MCF 10A (cell line): ENCODE data around the gene EXTL1. TPM values are rescaled to one million over a fixed set of nuclear protein-coding genes. Genes with fewer than 3 reads are reported as not detected.

Experiments
- BruUV-seq: library from RNA; stranded (reverse); fragments of 400-500 nt; replicated peaks from 2 replicates; lab custom pipeline; 2021; lab: Mats Ljungman, UMichigan
- CTCF ChIA-PET: fragments of 300-600 bp; sonication (Branson Sonifier 250); formaldehyde crosslinking; extraction: SDS; loops from one replicate; lab custom pipeline; 2021; ENCODE audit warnings: antibody characterized with exemption, inconsistent platforms; lab: Yijun Ruan, JAX
- POLR2A ChIA-PET: fragments of 300-600, 350-650 bp; sonication (Branson Sonifier 250); formaldehyde crosslinking; extraction: SDS; loops from one replicate; lab custom pipeline; 2020; ENCODE audit warnings: antibody characterized with exemption, inconsistent platforms; lab: Yijun Ruan, JAX
- DNase-seq: peaks from one replicate; pipeline ENCODE4 v3.0.0-alpha.2; 2018; ENCODE audit not compliant: unreplicated experiment
- H3K27ac Mint-ChIP-seq: one replicate; pipeline ENCODE4 v1.8.0; 2022; ENCODE audit warnings: mild to moderate bottlenecking, low read depth, mixed read lengths; ENCODE audit not compliant: unreplicated experiment
- H3K27me3 Mint-ChIP-seq: one replicate; pipeline ENCODE4 v1.8.0; 2022; ENCODE audit warnings: mixed read lengths; ENCODE audit not compliant: insufficient read depth, unreplicated experiment
- H3K36me3 Mint-ChIP-seq: one replicate; pipeline ENCODE4 v1.8.0; 2022; ENCODE audit warnings: mild to moderate bottlenecking, moderate library complexity, mixed read lengths; ENCODE audit not compliant: insufficient read depth, unreplicated experiment
- H3K4me1 Mint-ChIP-seq: one replicate; pipeline ENCODE4 v1.8.0; 2022; ENCODE audit warnings: mixed read lengths; ENCODE audit not compliant: insufficient read depth, unreplicated experiment
- H3K4me3 Mint-ChIP-seq: one replicate; pipeline ENCODE4 v1.8.0; 2022; ENCODE audit warnings: mild to moderate bottlenecking, moderate library complexity, mixed read lengths; ENCODE audit not compliant: unreplicated experiment
- H3K9me3 Mint-ChIP-seq: one replicate; pipeline ENCODE4 v1.8.0; 2022; ENCODE audit warnings: mixed read lengths; ENCODE audit not compliant: unreplicated experiment
- CTCF ChIP-seq: fragments of 200-600 bp; IDR thresholded peaks from one replicate; pipeline ENCODE4 v1.8.0; 2022; ENCODE audit warnings: antibody characterized with exemption, mild to moderate bottlenecking; ENCODE audit not compliant: unreplicated experiment
- intact Hi-C: fragments of 100-400 bp; cut with micrococcal nuclease; formaldehyde crosslinking; loops from 2 replicates; pipeline ENCODE4 v1.14.1; 2022
- total RNA-seq: library from RNA; stranded (reverse); gene quantifications from 2 replicates; pipeline ENCODE4 v1.2.3, GENCODE V29; 2022

The EXTL1 gene
- total RNA-seq, 1 experiment from 2014 or later: not detected

GRCh38 chr1:26047278-26047874, 25.8 kb downstream of the EXTL1 start:
- DNase-seq: no peak
- Mint-ChIP-seq H3K9me3 (no peaks in the 10 kb centered on the region), H3K27me3 (peaks cover 51% of the 10 kb centered on the region), H3K4me1 (no peaks in the 10 kb centered on the region), H3K36me3 (no peaks in the 10 kb centered on the region), H3K27ac (no peak overlapping the region), H3K4me3 (no peak overlapping the region)
- TF ChIP-seq CTCF: no peak
- ChIA-PET POLR2A (no interaction called here), CTCF (interaction anchor here (1.2 kb wide), 1 partner anchor 11 kb away, joined by 7 read pairs; no protein-coding TSS in a partner anchor)
- BruUV-seq: no TSS peak
- intact Hi-C loops: no loop called here

GRCh38 chr1:26049531-26050247, 28.1 kb downstream of the EXTL1 start:
- Mint-ChIP-seq H3K36me3 (no peaks in the 10 kb centered on the region), H3K9me3 (no peaks in the 10 kb centered on the region), H3K4me1 (no peaks in the 10 kb centered on the region), H3K27me3 (peaks cover 49% of the 10 kb centered on the region), H3K4me3 (no peak overlapping the region), H3K27ac (no peak overlapping the region)
- no peak for TF ChIP-seq CTCF
- CTCF ChIA-PET: interaction anchor here (0.6 to 1.1 kb wide), 2 partner anchors 13 to 115 kb away, joined by 3 read pairs; no protein-coding TSS in a partner anchor
- BruUV-seq: no TSS peak
- POLR2A ChIA-PET: no interaction called here
- DNase-seq: no peak
- intact Hi-C loops: no loop called here

- no peaks in the 10 kb centered on the region for H3K4me1 Mint-ChIP-seq
- H3K9me3 Mint-ChIP-seq: no peaks in the 10 kb centered on the region
- no peak for DNase-seq
- intact Hi-C loops: no loop called here
- no peak overlapping the region for H3K4me3 Mint-ChIP-seq
- no peaks in the 10 kb centered on the region for H3K36me3 Mint-ChIP-seq
- POLR2A ChIA-PET: no interaction called here
- H3K27ac Mint-ChIP-seq: no peak overlapping the region
- CTCF ChIA-PET: interaction anchor here (0.6 to 1.1 kb wide), 2 partner anchors 14 to 115 kb away, joined by 3 read pairs; no protein-coding TSS in a partner anchor
- no TSS peak for BruUV-seq
- peaks cover 49% of the 10 kb centered on the region for H3K27me3 Mint-ChIP-seq
- no peak for TF ChIP-seq CTCF
Observed at GRCh38 chr1:26050248-26050640, 28.7 kb downstream of the EXTL1 start.
